HepG2 (cell line): ENCODE data around the gene NOL4L. TPM values are rescaled to one million over a fixed set of nuclear protein-coding genes. Genes with fewer than 3 reads are reported as not detected.
A peak's percentile ranks its signal among the peaks of the same experiment; 100 is the strongest.

ENCODE experiments used
- FOXA3 ChIP-seq: IDR thresholded peaks from 2 replicates; pipeline ENCODE4 v1.6.1; 2016; ENCODE audit warnings: missing genetic modification reagents, missing compliant biosample characterization
- HNRNPK ChIP-seq: fragments of 200-400 bp; formaldehyde crosslinking; IDR thresholded peaks from 2 replicates; pipeline ENCODE4 v1.6.1; 2018; ENCODE audit warnings: low read length, low read depth, moderate library complexity, mild to moderate bottlenecking; ENCODE audit not compliant: poor library complexity, severe bottlenecking
- IRF1 ChIP-seq: sonication (generic); formaldehyde crosslinking; IDR thresholded peaks from 2 replicates; pipeline ENCODE4 v1.4.0; 2020; ENCODE audit warnings: low read depth, mild to moderate bottlenecking, missing genetic modification reagents
- KAT8 ChIP-seq: IDR thresholded peaks from 2 replicates; pipeline ENCODE4 v1.6.1; 2016; ENCODE audit warnings: missing genetic modification reagents, missing compliant biosample characterization
- KDM2A ChIP-seq: sonication (generic); formaldehyde crosslinking; IDR thresholded peaks from 2 replicates; pipeline ENCODE4 v1.4.0; 2020; ENCODE audit warnings: low read depth, missing genetic modification reagents, borderline replicate concordance
- MZF1 ChIP-seq: sonication (generic); formaldehyde crosslinking; IDR thresholded peaks from 2 replicates; pipeline ENCODE4 v1.8.1; 2023; ENCODE audit warnings: mild to moderate bottlenecking, missing genetic modification reagents, borderline replicate concordance
- RELA ChIP-seq: sonication (generic); formaldehyde crosslinking; IDR thresholded peaks from 2 replicates; pipeline ENCODE4 v1.4.0; 2020; ENCODE audit warnings: missing genetic modification reagents
- SIN3A ChIP-seq: IDR thresholded peaks from 2 replicates; pipeline ENCODE4 v1.6.1; 2011; ENCODE audit warnings: low read depth, mild to moderate bottlenecking, control low read depth, low read length, borderline replicate concordance
- SKI ChIP-seq: fragments of 450-650 bp; IDR thresholded peaks from one replicate; pipeline ENCODE4 v1.6.1; 2018; ENCODE audit warnings: mild to moderate bottlenecking; ENCODE audit not compliant: partially characterized antibody
- THRA ChIP-seq: sonication (generic); formaldehyde crosslinking; IDR thresholded peaks from 2 replicates; pipeline ENCODE4 v1.4.0; 2020; ENCODE audit warnings: missing genetic modification reagents, borderline replicate concordance
- ZBED4 ChIP-seq: sonication (generic); formaldehyde crosslinking; IDR thresholded peaks from 2 replicates; pipeline ENCODE4 v1.4.0; 2020; ENCODE audit warnings: missing genetic modification reagents, borderline replicate concordance
- ZC3H4 ChIP-seq: sonication (generic); formaldehyde crosslinking; IDR thresholded peaks from 2 replicates; pipeline ENCODE4 v1.4.0; 2020; ENCODE audit warnings: missing genetic modification reagents, borderline replicate concordance
- ZMAT3 ChIP-seq: sonication (generic); formaldehyde crosslinking; conservative IDR thresholded peaks from 2 replicates; pipeline ENCODE4 v1.7.0; 2021; ENCODE audit warnings: missing genetic modification reagents
- ZNF232 ChIP-seq: sonication (generic); formaldehyde crosslinking; IDR thresholded peaks from 2 replicates; pipeline ENCODE4 v1.4.0; 2020; ENCODE audit warnings: missing genetic modification reagents, borderline replicate concordance
- ZNF317 ChIP-seq: sonication (generic); formaldehyde crosslinking; IDR thresholded peaks from 2 replicates; pipeline ENCODE4 v1.5.0; 2020; ENCODE audit warnings: mild to moderate bottlenecking, missing genetic modification reagents
- ZNF326 ChIP-seq: sonication (generic); formaldehyde crosslinking; IDR thresholded peaks from 2 replicates; pipeline ENCODE4 v1.4.0; 2020; ENCODE audit warnings: missing genetic modification reagents, borderline replicate concordance
- ZNF451 ChIP-seq: sonication (generic); formaldehyde crosslinking; IDR thresholded peaks from 2 replicates; pipeline ENCODE4 v1.5.0; 2020; ENCODE audit warnings: mild to moderate bottlenecking, missing genetic modification reagents
- ZNF556 ChIP-seq: sonication (generic); formaldehyde crosslinking; IDR thresholded peaks from 2 replicates; pipeline ENCODE4 v1.4.0; 2020; ENCODE audit warnings: mild to moderate bottlenecking, missing genetic modification reagents, borderline replicate concordance
- ZNF737 ChIP-seq: sonication (generic); formaldehyde crosslinking; IDR thresholded peaks from 2 replicates; pipeline ENCODE4 v1.5.0; 2020; ENCODE audit warnings: missing genetic modification reagents, mild to moderate bottlenecking, borderline replicate concordance
- ZNF773 ChIP-seq: sonication (generic); formaldehyde crosslinking; IDR thresholded peaks from 2 replicates; pipeline ENCODE4 v1.4.0; 2020; ENCODE audit warnings: missing genetic modification reagents, borderline replicate concordance
- ZSCAN25 ChIP-seq: sonication (generic); formaldehyde crosslinking; IDR thresholded peaks from 2 replicates; pipeline ENCODE4 v1.8.0; 2022; ENCODE audit warnings: mild to moderate bottlenecking, missing genetic modification reagents
- polyA plus RNA-seq, 8 experiments: library from polyadenylated mRNA; depleted of rRNA in 3 of 8; stranded (reverse) in 7 of 8; unstranded in 1 of 8; fragments of >200 nt; fragmentation: Illumina TruSeq in 4 of 8; extraction: Trizol in 4 of 8; gene quantifications; 2 replicates each; pipeline versions ENCODE4 v1.2.1 to v1.2.3, GENCODE V29; 2011 to 2016; ENCODE audit warnings: low read depth in 4 of 8, missing spikeins in 1 of 8, mixed read lengths in 1 of 8; ENCODE audit not compliant: insufficient read depth in 1 of 8
- total RNA-seq, 5 experiments: library from RNA; depleted of rRNA; stranded (reverse); fragments of >200 nt; fragmentation: Illumina TruSeq; extraction: Trizol; gene quantifications; 2 replicates each; pipeline ENCODE4 v1.2.3, GENCODE V29; 2016; ENCODE audit warnings: low read depth in 1 of 5

The NOL4L gene
- total and polyA plus RNA-seq, 2 of the 13 experiments (the other 11 are each of a cell fraction or from before 2014, with no cell fraction given): 16.6 to 35.4 TPM

GRCh38 chr20:32483351-32484224, 101.5 kb downstream of the NOL4L start (continued):
- TF ChIP-seq ZBED4: peak; percentile 76; the same call in 1 of the 2 replicates
- peak; percentile 66; the same call in 1 of the 2 replicates for TF ChIP-seq KAT8 (CRISPR knock-in tag)
- no peak for TF ChIP-seq ZNF737 (CRISPR knock-in tag)
- peak; percentile 66 for TF ChIP-seq THRA (CRISPR knock-in tag)
- peak; percentile 97 for TF ChIP-seq HNRNPK
- no peak; the same call in 1 of the 2 replicates for TF ChIP-seq ZMAT3 (CRISPR knock-in tag)
- 0 out of 2 replicates have a peak, but pooled peaks have one; percentile 34 for TF ChIP-seq RELA
- no peak for TF ChIP-seq IRF1
- TF ChIP-seq ZNF232 (CRISPR knock-in tag): peak; percentile 87; the same call in 1 of the 2 replicates
- peak; percentile 38 for TF ChIP-seq FOXA3
- TF ChIP-seq ZNF317 (CRISPR knock-in tag): peak; percentile 81; the same call in 1 of the 2 replicates
- 0 out of 2 replicates have a peak, but pooled peaks have one; percentile 40 for TF ChIP-seq MZF1 (CRISPR knock-in tag)
- TF ChIP-seq KDM2A (CRISPR knock-in tag): peak; percentile 89
- TF ChIP-seq ZSCAN25 (CRISPR knock-in tag): peak; percentile 99
- peak; percentile 75; the same call in 1 of the 2 replicates for TF ChIP-seq SIN3A
- TF ChIP-seq SKI: peak; percentile 60
- no peak for TF ChIP-seq ZNF556
- no peak for TF ChIP-seq ZNF326
- no peak for TF ChIP-seq ZNF451 (CRISPR knock-in tag)
- TF ChIP-seq ZNF773 (CRISPR knock-in tag): no peak
- peak; percentile 76; the same call in 1 of the 2 replicates for TF ChIP-seq ZC3H4
